ENCODE data around the gene STK24. TPM values are rescaled to one million over a fixed set of nuclear protein-coding genes. Genes with fewer than 3 reads are reported as not detected.
"Not testable (repeated sequence)": the region's sequence is repeated elsewhere in the genome, so short reads cannot be mapped to it uniquely, and the experiment has no call there.

Gene STK24
- total RNA-seq, 1 donor: 56.6 TPM

GRCh38 chr13:98422046-98422445 is 154.9 kb downstream of the STK24 start:
- TF ChIP-seq CTCF (IDR thresholded peaks at IDR 0.05; ENCODE audit: insufficient read depth, low read depth, low read length): no peak
- DNase-seq (ENCODE audit: low read depth): no peak

GRCh38 chr13:98420554-98421175 is 156.2 kb downstream of the STK24 start:
- no peak for TF ChIP-seq CTCF (IDR thresholded peaks at IDR 0.05; ENCODE audit: insufficient read depth, low read depth, low read length)
- no peak overlapping the region for H3K4me3 ChIP-seq (ENCODE audit: low read depth, low read length)
- DNase-seq (ENCODE audit: low read depth): no peak

More at GRCh38 chr13:98422046-98422445, 154.9 kb downstream of the STK24 start:
- H3K4me3 ChIP-seq (ENCODE audit: low read depth, low read length): no peak overlapping the region

- H3K4me3 ChIP-seq (ENCODE audit: low read depth, low read length): no peak overlapping the region
- TF ChIP-seq CTCF (IDR thresholded peaks at IDR 0.05; ENCODE audit: insufficient read depth, low read depth, low read length): no peak
- DNase-seq (ENCODE audit: low read depth): no peak
Measured at GRCh38 chr13:98419786-98420553, 156.9 kb downstream of the STK24 start.

- DNase-seq (ENCODE audit: low read depth): no peak
- no peak overlapping the region for H3K4me3 ChIP-seq (ENCODE audit: low read depth, low read length)
- no peak for TF ChIP-seq CTCF (IDR thresholded peaks at IDR 0.05; ENCODE audit: insufficient read depth, low read depth, low read length)
Measured at GRCh38 chr13:98416408-98416807, 160.5 kb downstream of the STK24 start.

GRCh38 chr13:98415326-98416070 is 161.4 kb downstream of the STK24 start:
- no peak overlapping the region for H3K4me3 ChIP-seq (ENCODE audit: low read depth, low read length)
- DNase-seq (ENCODE audit: low read depth): no peak
- no peak for TF ChIP-seq CTCF (IDR thresholded peaks at IDR 0.05; ENCODE audit: insufficient read depth, low read depth, low read length)

GRCh38 chr13:98413796-98414195 is 163.1 kb downstream of the STK24 start:
- DNase-seq (ENCODE audit: low read depth): no peak
- no peak for TF ChIP-seq CTCF (IDR thresholded peaks at IDR 0.05; ENCODE audit: insufficient read depth, low read depth, low read length)
- no peak overlapping the region for H3K4me3 ChIP-seq (ENCODE audit: low read depth, low read length)

GRCh38 chr13:98413278-98413677 is 163.6 kb downstream of the STK24 start:
- H3K4me3 ChIP-seq (ENCODE audit: low read depth, low read length); DNase-seq (ENCODE audit: low read depth): not testable (repeated sequence)

All from fibroblast of villous mesenchyme (primary cell).